K562 treated with DMSO at 1 percent for 12 hours (cell line): ENCODE measurements around the gene DNAH12. TPM values are rescaled to one million over a fixed set of nuclear protein-coding genes. Genes with fewer than 3 reads are reported as not detected.

ENCODE experiments used
- total RNA-seq: library from RNA; unstranded; fragments of 300-600 nt; gene quantifications from 2 replicates; pipeline ENCODE4 v1.2.3, GENCODE V29; 2022; ENCODE audit not compliant: insufficient read depth

Gene DNAH12, protein sequence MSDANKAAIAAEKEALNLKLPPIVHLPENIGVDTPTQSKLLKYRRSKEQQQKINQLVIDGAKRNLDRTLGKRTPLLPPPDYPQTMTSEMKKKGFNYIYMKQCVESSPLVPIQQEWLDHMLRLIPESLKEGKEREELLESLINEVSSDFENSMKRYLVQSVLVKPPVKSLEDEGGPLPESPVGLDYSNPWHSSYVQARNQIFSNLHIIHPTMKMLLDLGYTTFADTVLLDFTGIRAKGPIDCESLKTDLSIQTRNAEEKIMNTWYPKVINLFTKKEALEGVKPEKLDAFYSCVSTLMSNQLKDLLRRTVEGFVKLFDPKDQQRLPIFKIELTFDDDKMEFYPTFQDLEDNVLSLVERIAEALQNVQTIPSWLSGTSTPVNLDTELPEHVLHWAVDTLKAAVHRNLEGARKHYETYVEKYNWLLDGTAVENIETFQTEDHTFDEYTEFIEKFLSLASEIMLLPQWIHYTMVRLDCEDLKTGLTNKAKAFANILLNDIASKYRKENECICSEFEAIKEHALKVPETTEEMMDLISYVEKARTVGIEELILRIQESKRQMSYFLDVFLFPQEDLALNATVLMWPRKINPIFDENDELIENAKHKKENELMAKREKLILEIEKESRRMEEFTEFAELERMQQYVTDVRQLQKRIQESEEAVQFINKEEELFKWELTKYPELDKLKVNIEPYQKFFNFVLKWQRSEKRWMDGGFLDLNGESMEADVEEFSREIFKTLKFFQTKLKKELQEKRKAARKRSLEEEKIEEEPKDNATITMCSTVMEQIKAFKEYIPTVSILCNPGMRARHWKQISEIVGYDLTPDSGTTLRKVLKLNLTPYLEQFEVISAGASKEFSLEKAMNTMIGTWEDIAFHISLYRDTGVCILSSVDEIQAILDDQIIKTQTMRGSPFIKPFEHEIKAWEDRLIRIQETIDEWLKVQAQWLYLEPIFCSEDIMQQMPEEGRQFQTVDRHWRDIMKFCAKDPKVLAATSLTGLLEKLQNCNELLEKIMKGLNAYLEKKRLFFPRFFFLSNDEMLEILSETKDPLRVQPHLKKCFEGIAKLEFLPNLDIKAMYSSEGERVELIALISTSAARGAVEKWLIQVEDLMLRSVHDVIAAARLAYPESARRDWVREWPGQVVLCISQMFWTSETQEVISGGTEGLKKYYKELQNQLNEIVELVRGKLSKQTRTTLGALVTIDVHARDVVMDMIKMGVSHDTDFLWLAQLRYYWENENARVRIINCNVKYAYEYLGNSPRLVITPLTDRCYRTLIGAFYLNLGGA (N-terminal part only)
- 0.27 TPM in 1 of 2 replicates, not detected in the other for total RNA-seq

DNA sequence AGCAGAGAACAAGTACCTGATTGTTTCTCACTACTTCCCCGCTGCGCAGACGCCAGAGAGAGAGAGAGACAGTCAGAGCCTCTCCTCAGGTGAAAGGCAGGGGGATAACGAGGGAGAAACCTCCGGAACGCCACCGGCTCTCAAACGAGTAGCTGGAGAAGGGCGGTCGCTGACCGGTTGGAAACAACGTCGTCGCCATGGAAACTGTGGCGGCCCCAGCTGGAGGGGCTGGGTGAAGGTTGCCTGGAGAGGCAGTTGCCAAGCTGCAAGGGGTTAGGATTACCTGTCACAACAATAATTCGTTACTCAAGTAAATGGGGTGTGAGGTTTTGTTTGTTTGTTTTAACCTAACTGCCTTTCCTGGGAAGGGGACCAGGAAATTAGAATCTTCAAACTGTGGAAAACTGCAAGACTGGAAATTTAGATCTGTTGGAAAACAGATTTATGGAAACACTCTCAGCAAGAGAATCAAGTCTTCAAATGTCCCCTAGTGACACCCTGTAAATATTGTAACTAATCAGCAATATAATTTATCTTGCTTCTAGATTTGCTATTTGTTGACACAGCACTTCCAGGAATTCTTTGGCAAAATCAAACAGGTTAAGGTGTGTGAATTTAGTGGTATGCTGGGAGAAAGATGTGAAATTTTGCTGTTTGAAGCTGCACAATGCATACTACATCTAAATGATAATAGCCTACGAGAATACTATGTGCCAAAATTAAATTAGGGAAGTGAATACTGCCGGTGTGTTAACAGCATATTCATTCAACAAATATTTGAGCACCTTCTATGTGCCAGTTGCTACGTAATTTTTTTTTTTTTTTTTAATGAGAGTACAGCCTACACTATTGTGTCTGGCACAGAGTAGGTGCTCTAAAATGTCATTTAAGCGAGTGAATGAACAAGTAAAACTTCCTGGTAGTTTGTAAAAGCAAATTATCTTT is at the start of gene DNAH12:
TSS of gene DNAH12 (minus strand) at position 164 of the 945 bp plus-strand sequence. CDS start 1,474 bp downstream, outside the sequence.

DNA sequence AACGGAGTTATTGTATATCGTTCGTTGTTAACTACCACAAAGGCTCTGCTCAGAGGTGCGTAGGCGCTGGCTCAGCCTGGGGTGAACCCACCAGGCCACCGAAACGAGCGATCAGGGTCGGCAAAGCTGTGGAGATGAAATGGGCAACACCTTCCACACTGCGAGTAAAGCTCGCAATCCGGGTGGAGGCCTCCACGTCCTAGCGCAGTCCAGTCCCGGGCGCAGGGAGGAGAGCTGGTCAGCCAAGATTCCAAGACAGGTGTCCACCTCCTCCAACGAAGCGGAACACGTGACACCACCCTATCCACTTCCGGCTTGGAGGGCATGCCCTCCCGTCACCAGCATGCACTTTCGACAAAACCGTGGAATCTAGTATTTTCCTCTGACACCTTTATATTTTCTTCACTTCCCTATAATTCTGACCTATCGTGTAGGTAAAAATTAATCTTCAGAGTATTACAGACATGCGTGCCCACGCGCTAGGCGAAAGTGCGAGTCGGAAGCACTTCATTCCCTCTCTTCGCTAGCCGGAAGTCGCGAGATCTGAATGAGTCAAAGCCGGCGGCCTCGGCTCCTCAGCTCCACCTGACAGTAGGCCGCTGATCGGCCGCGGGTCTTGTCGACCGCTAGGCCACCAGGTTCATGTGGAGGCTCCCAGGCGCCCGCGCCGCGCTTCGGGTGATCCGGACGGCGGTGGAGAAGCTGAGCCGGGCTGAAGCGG is 11.8 kb upstream of the DNAH12 start, which contains the start of gene PDE12:
TSS of gene PDE12 (plus strand) at position 537 of the 721 bp plus-strand sequence. CDS start at position 643, 106 bp downstream.

GRCh38 chr3:57292159-57292896 is 251.8 kb downstream of the DNAH12 start, which contains the start of gene ASB14:
Gene ASB14, minus strand, starts transcription at chr3:57292685. Its CDS starts 652 bp downstream, at chr3:57292033.

Other genes starting within 250 kb of the DNAH12 start
- gene PDE12, start 11.9 kb upstream of the DNAH12 start, total RNA-seq: 2.7 and 12.7 TPM in 2 replicates
- 55.8 and 96.0 TPM in 2 replicates for gene ARF4, start 53.0 kb upstream of the DNAH12 start, total RNA-seq
- 3.0 and 7.0 TPM in 2 replicates for gene DENND6A, start 148.7 kb upstream of the DNAH12 start, total RNA-seq
- 7.4 and 28.2 TPM in 2 replicates for gene SLMAP, start 212.0 kb upstream of the DNAH12 start, total RNA-seq